HepG2 (cell line): ENCODE measurements around the gene PRDX3. TPM values are rescaled to one million over a fixed set of nuclear protein-coding genes. Genes with fewer than 3 reads are reported as not detected.

Experiments used
- ASH2L ChIP-seq: fragments of 300-600, 200-600 bp; sonication (generic); IDR thresholded peaks from 2 replicates; pipeline ENCODE4 v1.7.0; 2017; ENCODE audit warnings: low read depth, mild to moderate bottlenecking, moderate library complexity, mixed read lengths, low read length; ENCODE audit not compliant: insufficient read length
- FOXA1 ChIP-seq, 2 experiments: fragments of 450-650 bp in 1 of 2; sonication (generic) in 1 of 2; formaldehyde crosslinking in 1 of 2; IDR thresholded peaks; 2 replicates each; pipeline versions ENCODE4 v1.4.0 to v1.6.1; 2016 to 2020; ENCODE audit warnings: missing genetic modification reagents in 1 of 2
- FOXA3 ChIP-seq: IDR thresholded peaks from 2 replicates; pipeline ENCODE4 v1.6.1; 2016; ENCODE audit warnings: missing genetic modification reagents, missing compliant biosample characterization
- KDM1A ChIP-seq: IDR thresholded peaks from 2 replicates; pipeline ENCODE4 v1.6.1; 2016; ENCODE audit warnings: missing compliant biosample characterization
- MEF2D ChIP-seq: sonication (generic); formaldehyde crosslinking; IDR thresholded peaks from 2 replicates; pipeline ENCODE4 v1.5.1; 2020; ENCODE audit warnings: mild to moderate bottlenecking, missing genetic modification reagents
- MXI1 ChIP-seq: IDR thresholded peaks from 3 replicates; pipeline ENCODE4 v1.6.1; 2012; ENCODE audit warnings: low read depth, low read length, inconsistent platforms, borderline replicate concordance
- POLR2G ChIP-seq: fragments of 200-400 bp; formaldehyde crosslinking; IDR thresholded peaks from 2 replicates; pipeline ENCODE4 v1.6.1; 2018; ENCODE audit warnings: mild to moderate bottlenecking, low read depth, low read length, moderate library complexity
- SATB2 ChIP-seq: sonication (generic); formaldehyde crosslinking; IDR thresholded peaks from 2 replicates; pipeline ENCODE4 v1.5.0; 2020; ENCODE audit warnings: missing genetic modification reagents
- SMARCE1 ChIP-seq: fragments of 450-650 bp; IDR thresholded peaks from 2 replicates; pipeline ENCODE4 v1.6.1; 2017; ENCODE audit warnings: borderline replicate concordance
- THAP11 ChIP-seq: IDR thresholded peaks from 2 replicates; pipeline ENCODE4 v1.6.1; 2016; ENCODE audit warnings: missing biosample characterization, missing genetic modification reagents
- THRA ChIP-seq: sonication (generic); formaldehyde crosslinking; IDR thresholded peaks from 2 replicates; pipeline ENCODE4 v1.4.0; 2020; ENCODE audit warnings: missing genetic modification reagents, borderline replicate concordance
- WIZ ChIP-seq: sonication (generic); formaldehyde crosslinking; IDR thresholded peaks from 2 replicates; pipeline ENCODE4 v1.5.1; 2020; ENCODE audit warnings: mild to moderate bottlenecking, missing genetic modification reagents
- ZFP41 ChIP-seq: sonication (generic); formaldehyde crosslinking; IDR thresholded peaks from 2 replicates; pipeline ENCODE4 v1.4.0; 2020; ENCODE audit warnings: mild to moderate bottlenecking, missing genetic modification reagents, borderline replicate concordance
- ZNF44 ChIP-seq: sonication (generic); formaldehyde crosslinking; IDR thresholded peaks from 2 replicates; pipeline ENCODE4 v1.5.1; 2020; ENCODE audit warnings: mild to moderate bottlenecking, missing genetic modification reagents
- ZNF670 ChIP-seq: sonication (generic); formaldehyde crosslinking; IDR thresholded peaks from 2 replicates; pipeline ENCODE4 v1.8.0; 2022; ENCODE audit warnings: mild to moderate bottlenecking, missing genetic modification reagents, borderline replicate concordance
- ZNF749 ChIP-seq: sonication (generic); formaldehyde crosslinking; IDR thresholded peaks from 2 replicates; pipeline ENCODE4 v1.8.0; 2022; ENCODE audit warnings: mild to moderate bottlenecking, missing genetic modification reagents, moderate library complexity, borderline replicate concordance
- ZNF800 ChIP-seq: sonication (generic); formaldehyde crosslinking; IDR thresholded peaks from 2 replicates; pipeline ENCODE4 v1.4.0; 2020; ENCODE audit warnings: missing genetic modification reagents
- ZZZ3 ChIP-seq: sonication (generic); formaldehyde crosslinking; IDR thresholded peaks from 2 replicates; pipeline ENCODE4 v1.4.0; 2020; ENCODE audit warnings: missing genetic modification reagents, mild to moderate bottlenecking, borderline replicate concordance
- polyA plus RNA-seq, 8 experiments: library from polyadenylated mRNA; depleted of rRNA in 3 of 8; stranded (reverse) in 7 of 8; unstranded in 1 of 8; fragments of >200 nt; fragmentation: Illumina TruSeq in 4 of 8; extraction: Trizol in 4 of 8; gene quantifications; 2 replicates each; pipeline versions ENCODE4 v1.2.1 to v1.2.3, GENCODE V29; 2011 to 2016; ENCODE audit warnings: low read depth in 4 of 8, missing spikeins in 1 of 8, mixed read lengths in 1 of 8; ENCODE audit not compliant: insufficient read depth in 1 of 8
- total RNA-seq, 5 experiments: library from RNA; depleted of rRNA; stranded (reverse); fragments of >200 nt; fragmentation: Illumina TruSeq; extraction: Trizol; gene quantifications; 2 replicates each; pipeline ENCODE4 v1.2.3, GENCODE V29; 2016; ENCODE audit warnings: low read depth in 1 of 5
- TF ChIP-seq, protein P1 (sequence below): sonication (generic); formaldehyde crosslinking; IDR thresholded peaks from 2 replicates; pipeline ENCODE4 v1.4.0; 2020; ENCODE audit warnings: missing genetic modification reagents
- TF ChIP-seq, protein P2 (sequence below): sonication (generic); formaldehyde crosslinking; IDR thresholded peaks from 2 replicates; pipeline ENCODE4 v1.8.1; 2023; ENCODE audit warnings: mild to moderate bottlenecking, missing genetic modification reagents
- TF ChIP-seq, protein P3 (sequence below): sonication (generic); formaldehyde crosslinking; IDR thresholded peaks from 2 replicates; pipeline ENCODE4 v1.5.0; 2020; ENCODE audit warnings: missing genetic modification reagents

The PRDX3 gene
- total and polyA plus RNA-seq, 2 of the 13 experiments (the other 11 are each of a cell fraction or from before 2014, with no cell fraction given), result 407 to 565 TPM

DNA sequence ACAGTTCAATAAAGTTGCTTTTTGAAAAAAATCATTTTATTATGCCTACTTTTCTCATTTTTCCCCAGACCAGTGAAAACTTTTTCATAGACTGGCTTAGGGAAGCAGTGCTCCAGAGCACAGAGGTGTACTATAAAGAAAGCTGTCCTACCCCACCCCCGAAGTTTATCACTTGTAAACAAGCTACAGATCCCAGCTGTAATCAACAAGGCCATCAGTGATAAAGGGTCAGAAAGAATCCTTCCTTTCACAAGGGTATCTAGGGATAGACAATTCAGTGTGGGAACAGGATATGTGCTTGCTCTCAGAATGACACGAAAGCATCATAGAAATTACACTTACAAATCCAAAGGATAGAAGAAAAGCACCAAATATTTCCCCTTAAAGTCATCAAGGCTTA lies 4.5 kb downstream of the PRDX3 start (continued):
- TF ChIP-seq, protein P1, sequence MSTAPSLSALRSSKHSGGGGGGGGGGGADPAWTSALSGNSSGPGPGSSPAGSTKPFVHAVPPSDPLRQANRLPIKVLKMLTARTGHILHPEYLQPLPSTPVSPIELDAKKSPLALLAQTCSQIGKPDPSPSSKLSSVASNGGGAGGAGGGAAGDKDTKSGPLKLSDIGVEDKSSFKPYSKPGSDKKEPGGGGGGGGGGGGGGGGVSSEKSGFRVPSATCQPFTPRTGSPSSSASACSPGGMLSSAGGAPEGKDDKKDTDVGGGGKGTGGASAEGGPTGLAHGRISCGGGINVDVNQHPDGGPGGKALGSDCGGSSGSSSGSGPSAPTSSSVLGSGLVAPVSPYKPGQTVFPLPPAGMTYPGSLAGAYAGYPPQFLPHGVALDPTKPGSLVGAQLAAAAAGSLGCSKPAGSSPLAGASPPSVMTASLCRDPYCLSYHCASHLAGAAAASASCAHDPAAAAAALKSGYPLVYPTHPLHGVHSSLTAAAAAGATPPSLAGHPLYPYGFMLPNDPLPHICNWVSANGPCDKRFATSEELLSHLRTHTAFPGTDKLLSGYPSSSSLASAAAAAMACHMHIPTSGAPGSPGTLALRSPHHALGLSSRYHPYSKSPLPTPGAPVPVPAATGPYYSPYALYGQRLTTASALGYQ (CRISPR knock-in tag), result no peak
- TF ChIP-seq ZNF44 (no peak), FOXA1 (IDR thresholded peaks at IDR 0.05) (no peak), FOXA1 (CRISPR knock-in tag; IDR thresholded peaks at IDR 0.05) (0 out of 2 replicates have a peak, but pooled peaks have one; percentile 36), KDM1A (CRISPR knock-in tag) (no peak), MEF2D (CRISPR knock-in tag) (no peak), ZFP41 (CRISPR knock-in tag) (no peak), WIZ (no peak), POLR2G (no peak), THRA (peak; percentile 37; the same call in 1 of the 2 replicates), SMARCE1 (no peak), FOXA3 (peak; percentile 64), ZNF800 (no peak), ASH2L (no peak), ZZZ3 (CRISPR knock-in tag) (no peak), ZNF670 (CRISPR knock-in tag) (no peak), MXI1 (no peak), ZNF749 (CRISPR knock-in tag) (no peak), THAP11 (CRISPR knock-in tag) (no peak), SATB2 (CRISPR knock-in tag) (no peak)
- TF ChIP-seq, protein P2, sequence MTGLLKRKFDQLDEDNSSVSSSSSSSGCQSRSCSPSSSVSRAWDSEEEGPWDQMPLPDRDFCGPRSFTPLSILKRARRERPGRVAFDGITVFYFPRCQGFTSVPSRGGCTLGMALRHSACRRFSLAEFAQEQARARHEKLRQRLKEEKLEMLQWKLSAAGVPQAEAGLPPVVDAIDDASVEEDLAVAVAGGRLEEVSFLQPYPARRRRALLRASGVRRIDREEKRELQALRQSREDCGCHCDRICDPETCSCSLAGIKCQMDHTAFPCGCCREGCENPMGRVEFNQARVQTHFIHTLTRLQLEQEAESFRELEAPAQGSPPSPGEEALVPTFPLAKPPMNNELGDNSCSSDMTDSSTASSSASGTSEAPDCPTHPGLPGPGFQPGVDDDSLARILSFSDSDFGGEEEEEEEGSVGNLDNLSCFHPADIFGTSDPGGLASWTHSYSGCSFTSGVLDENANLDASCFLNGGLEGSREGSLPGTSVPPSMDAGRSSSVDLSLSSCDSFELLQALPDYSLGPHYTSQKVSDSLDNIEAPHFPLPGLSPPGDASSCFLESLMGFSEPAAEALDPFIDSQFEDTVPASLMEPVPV, result no peak
- TF ChIP-seq, protein P3, sequence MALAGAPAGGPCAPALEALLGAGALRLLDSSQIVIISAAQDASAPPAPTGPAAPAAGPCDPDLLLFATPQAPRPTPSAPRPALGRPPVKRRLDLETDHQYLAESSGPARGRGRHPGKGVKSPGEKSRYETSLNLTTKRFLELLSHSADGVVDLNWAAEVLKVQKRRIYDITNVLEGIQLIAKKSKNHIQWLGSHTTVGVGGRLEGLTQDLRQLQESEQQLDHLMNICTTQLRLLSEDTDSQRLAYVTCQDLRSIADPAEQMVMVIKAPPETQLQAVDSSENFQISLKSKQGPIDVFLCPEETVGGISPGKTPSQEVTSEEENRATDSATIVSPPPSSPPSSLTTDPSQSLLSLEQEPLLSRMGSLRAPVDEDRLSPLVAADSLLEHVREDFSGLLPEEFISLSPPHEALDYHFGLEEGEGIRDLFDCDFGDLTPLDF, result no peak
